Epithelial cell of prostate (primary cell): Measurements from ENCODE around the gene STAM2.
"Not testable (repeated sequence)": the region's sequence is repeated elsewhere in the genome, so short reads cannot be mapped to it uniquely, and the experiment has no call there.

ENCODE experiments used
- DNase-seq: peaks from one replicate; pipeline ENCODE4 v3.0.0-alpha.2; 2011; ENCODE audit warnings: low read depth, low spot score
- H3K27ac ChIP-seq: fragments of 450-650 bp; 2 replicates; pipeline ENCODE4 v1.5.1; 2017; ENCODE audit warnings: mild to moderate bottlenecking

The STAM2 gene

DNA sequence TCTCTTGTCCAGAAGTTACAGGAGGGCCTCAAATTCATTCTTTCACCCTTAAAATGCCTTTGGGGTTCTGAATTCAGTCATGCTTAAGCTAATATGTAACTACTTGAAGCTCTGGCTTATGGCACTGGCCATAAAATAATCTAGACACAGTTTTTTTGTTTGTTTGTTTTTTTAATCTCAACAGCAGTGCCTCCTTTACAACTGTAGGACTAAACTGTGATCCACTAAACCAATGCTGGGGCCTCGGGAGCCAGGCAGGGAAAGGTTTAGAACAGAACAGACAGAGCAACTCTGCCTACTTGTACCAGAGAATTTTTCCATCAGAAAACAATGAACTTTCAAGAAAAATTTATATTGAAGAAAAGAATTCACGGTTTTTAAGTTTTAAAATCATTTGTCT, 1.7 kb downstream of the STAM2 start:
- no peak for DNase-seq

GRCh38 chr2:152172201-152172785, 3.3 kb downstream of the STAM2 start:
- peak overlapping the region; percentile 89 for H3K27ac ChIP-seq
- DNase-seq: not testable (repeated sequence)

More for the DNA sequence above, 1.7 kb downstream of the STAM2 start:
- H3K27ac ChIP-seq: peak overlapping the region; percentile 93

DNA sequence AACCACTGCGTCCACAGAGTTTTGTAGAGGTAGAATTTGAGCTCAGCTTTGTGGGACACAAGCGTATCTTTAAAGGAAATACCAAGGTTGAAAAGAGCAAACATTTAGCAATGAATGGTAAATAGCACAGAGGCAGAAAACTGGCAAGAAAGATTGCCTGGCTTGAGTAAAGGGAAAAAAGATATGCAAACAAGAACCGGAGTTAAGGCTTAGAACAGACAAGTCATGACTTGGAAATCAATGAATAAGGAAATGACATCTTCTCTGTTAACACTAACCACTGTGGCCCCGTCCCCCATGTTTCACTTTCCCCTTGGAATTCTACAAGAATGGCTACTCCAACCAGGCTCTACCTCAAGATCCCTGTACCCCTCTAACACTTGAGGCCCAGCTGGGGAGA, 3.8 kb downstream of the STAM2 start:
- peak; percentile 51 for DNase-seq
- H3K27ac ChIP-seq: peak overlapping the region; percentile 89

DNA sequence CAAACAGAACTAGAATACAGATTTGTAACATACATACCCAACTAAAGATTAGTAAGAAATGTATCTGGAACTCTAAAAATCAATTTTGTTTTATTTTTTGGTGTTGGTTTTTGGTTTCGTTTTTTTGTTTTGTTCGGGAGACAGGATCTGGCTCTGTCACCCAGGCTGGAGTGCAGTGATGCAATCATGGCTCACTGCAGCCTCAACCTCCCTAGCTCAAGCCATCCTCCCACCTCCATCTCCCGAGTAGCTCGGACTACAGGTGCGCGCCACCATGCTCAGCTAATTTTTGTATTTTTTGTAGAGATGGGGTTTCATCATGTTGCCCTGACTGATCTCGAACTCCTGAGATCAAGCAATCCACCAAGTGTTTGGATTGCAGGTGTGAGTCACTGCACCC, 6.4 kb downstream of the STAM2 start:
- H3K27ac ChIP-seq, DNase-seq: not testable (repeated sequence)

- not testable (repeated sequence) for DNase-seq, H3K27ac ChIP-seq
These were observed 8.1 kb downstream of the STAM2 start for GRCh38 chr2:152167470-152167869.

DNA sequence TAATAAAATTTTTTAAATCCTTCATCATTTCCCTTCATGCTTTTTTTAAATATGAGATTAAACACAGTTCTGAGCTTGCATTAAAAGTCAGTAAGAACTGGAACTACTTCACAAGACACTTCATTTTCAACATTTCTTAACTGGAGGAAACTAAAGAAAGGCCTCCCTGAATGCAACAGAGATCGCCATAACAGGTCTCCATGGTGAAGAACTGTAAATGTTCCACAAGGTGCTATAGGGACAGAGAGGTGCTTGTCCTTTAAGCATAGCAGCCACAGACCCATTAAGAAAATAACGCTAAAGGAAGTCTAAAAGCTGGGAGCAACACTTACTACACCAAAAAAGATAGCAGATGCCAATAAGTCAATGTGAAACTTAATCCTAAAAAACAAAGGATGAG, 8.5 kb downstream of the STAM2 start:
- no peak for DNase-seq
- H3K27ac ChIP-seq: no peak overlapping the region

- H3K27ac ChIP-seq: no peak overlapping the region
- DNase-seq: no peak
These were observed 8.9 kb downstream of the STAM2 start for GRCh38 chr2:152166633-152167032.

DNA sequence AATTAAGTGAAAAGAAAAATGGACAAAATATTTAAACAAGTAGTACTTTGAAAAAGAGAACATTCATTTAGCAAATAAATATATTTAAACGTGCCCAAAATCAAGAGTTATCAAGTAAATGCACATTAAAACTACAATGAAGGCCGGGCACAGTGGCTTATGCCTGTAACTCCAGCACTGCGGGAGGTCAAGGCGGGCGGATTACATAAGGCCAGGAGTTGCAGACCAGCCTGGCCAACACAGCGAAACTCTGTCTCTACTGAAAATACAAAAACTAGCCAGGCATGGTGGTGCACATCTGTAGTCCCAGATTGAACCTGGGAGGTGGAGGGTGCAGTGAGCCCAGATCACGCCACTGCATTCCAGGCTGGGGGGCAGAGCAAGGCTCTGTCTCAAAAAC, 9.8 kb downstream of the STAM2 start:
- DNase-seq: no peak
- no peak overlapping the region for H3K27ac ChIP-seq

GRCh38 chr2:152165306-152165705, 10.3 kb downstream of the STAM2 start:
- H3K27ac ChIP-seq: no peak overlapping the region
- no peak for DNase-seq

GRCh38 chr2:152163669-152164068, 11.9 kb downstream of the STAM2 start:
- not testable (repeated sequence) for DNase-seq, H3K27ac ChIP-seq

- H3K27ac ChIP-seq: no peak overlapping the region
- DNase-seq: no peak
These were observed 13.4 kb downstream of the STAM2 start for GRCh38 chr2:152162141-152162540.

GRCh38 chr2:152161598-152161997, 14.0 kb downstream of the STAM2 start:
- no peak for DNase-seq
- no peak overlapping the region for H3K27ac ChIP-seq

GRCh38 chr2:152160378-152160777, 15.2 kb downstream of the STAM2 start:
- not testable (repeated sequence) for DNase-seq, H3K27ac ChIP-seq

- no peak overlapping the region for H3K27ac ChIP-seq
- no peak for DNase-seq
These were observed 18.3 kb downstream of the STAM2 start for GRCh38 chr2:152157253-152157652.

GRCh38 chr2:152155209-152155608, 20.4 kb downstream of the STAM2 start:
- no peak overlapping the region for H3K27ac ChIP-seq
- DNase-seq: no peak

- H3K27ac ChIP-seq: no peak overlapping the region
- DNase-seq: no peak
These were observed 21.1 kb downstream of the STAM2 start for GRCh38 chr2:152154462-152154861.

DNA sequence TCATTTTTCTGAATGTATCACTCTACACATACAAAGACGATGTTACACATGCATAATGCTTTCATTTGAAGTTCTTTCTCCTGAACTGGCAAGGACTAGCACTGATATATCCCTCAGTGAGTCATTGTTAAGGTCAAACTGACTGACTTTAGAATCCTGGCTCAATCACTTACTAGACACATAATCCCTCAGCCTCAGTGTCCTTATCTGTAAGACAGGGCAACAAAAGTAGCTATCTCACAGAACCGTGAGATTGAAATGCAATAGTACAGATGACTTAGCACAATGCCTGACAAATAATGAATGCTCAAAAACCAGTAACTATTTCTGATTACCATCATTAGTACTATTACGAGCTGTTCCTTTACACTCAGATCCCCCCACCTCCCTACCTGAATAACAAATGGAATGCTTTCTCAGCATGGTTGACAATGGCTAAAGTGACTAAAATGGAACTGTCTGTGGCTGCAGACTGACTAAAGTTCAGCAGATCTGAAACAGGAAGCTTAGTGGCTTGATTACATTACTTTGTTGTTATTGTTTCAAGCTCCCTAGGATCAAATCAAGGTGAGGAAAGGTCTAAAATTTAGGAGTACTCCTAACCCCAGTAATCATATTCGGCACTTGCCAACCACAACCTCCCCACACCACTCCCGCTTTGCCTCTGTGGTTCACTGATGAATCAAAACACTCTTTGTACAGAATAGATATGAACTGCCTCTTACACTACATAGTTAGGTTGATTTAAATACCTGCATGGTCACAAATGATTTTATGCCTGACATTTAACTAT, 40.9 kb downstream of the STAM2 start:
- no peak overlapping the region for H3K27ac ChIP-seq
- no peak for DNase-seq

DNA sequence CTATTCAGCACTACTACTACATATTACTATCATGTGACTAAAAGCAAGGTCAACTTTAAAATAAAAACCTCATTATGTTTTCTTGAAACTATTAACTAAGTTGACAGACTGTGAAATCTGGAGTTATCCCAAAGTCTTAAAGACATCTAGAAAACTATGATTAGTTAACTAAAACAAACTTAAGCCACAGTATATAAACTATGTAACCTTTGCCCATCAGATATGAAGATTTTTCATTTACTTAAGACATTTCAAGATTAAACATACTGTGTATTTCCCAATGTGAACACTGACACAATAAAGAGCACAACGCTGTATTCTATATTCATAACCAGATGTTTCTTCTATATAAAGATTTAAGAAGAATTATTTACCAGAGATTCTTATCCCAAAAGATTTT, 43.3 kb downstream of the STAM2 start:
- no peak overlapping the region for H3K27ac ChIP-seq
- DNase-seq: no peak

- no peak overlapping the region for H3K27ac ChIP-seq
These were observed 47.9 kb downstream of the STAM2 start for GRCh38 chr2:152127628-152128027.

DNA sequence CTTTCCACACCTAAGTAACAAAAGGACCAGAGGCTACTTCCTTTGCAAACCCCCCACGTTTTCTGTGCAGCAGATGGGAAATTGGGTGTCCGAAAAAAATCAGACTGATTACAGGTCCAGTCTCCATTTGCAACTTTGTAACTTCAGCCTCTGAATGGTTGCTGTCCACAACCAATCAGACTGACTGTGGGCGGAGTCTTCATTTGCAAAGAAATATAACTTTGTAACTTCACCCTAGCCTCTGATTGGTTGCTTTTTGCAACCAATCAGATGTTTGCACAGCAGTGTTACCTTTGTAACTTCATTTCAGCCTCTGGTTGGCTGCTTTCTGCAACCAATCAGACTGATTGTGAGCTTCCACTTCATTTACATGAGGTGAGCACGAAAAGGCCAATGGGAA, 48.9 kb downstream of the STAM2 start:
- no peak for DNase-seq
- H3K27ac ChIP-seq: no peak overlapping the region

More at GRCh38 chr2:152127628-152128027, 47.9 kb downstream of the STAM2 start:
- no peak for DNase-seq

DNA sequence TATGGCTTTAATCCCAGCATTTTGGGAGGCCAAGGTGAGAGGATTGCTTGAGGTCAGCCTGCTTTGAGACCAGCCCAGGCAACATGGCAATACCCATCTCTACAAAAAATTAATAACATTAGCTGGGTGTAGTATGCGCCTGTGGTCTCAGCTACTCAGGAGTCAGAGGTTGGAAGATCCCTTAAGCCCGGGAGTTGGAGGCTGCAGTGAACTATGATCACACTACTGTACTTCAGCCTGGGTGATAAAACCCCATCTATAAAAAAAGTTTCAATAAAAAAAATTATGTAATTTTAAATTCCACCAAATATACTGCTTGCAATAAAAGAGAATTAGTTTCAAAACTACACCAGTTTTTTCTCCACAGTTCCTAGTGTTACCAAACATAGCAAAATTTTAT, 53.4 kb downstream of the STAM2 start:
- DNase-seq: no peak
- no peak overlapping the region for H3K27ac ChIP-seq

- H3K27ac ChIP-seq: no peak overlapping the region
- no peak for DNase-seq
These were observed 55.1 kb downstream of the STAM2 start for GRCh38 chr2:152120430-152120829.
